SK-N-SH treated with all-trans-retinoic acid at 6 μM for 48 hours (cell line): Measurements from ENCODE around the gene ORAI2.
"Not testable (repeated sequence)": the region's sequence is repeated elsewhere in the genome, so short reads cannot be mapped to it uniquely, and the experiment has no call there.

Experiments used
- ARNTL ChIP-seq: fragments of 450-650 bp; formaldehyde crosslinking; IDR thresholded peaks from 2 replicates; pipeline ENCODE4 v1.5.0; 2020; ENCODE audit warnings: low read depth, mild to moderate bottlenecking, moderate library complexity, borderline replicate concordance
- CSDC2 ChIP-seq: fragments of 250-450 bp; sonication (Bioruptor Pico); IDR thresholded peaks from 2 replicates; pipeline ENCODE4 v1.5.0; 2020; ENCODE audit warnings: mild to moderate bottlenecking, moderate library complexity
- ESRRG ChIP-seq: fragments of 250-450 bp; sonication (Bioruptor Pico); IDR thresholded peaks from 2 replicates; pipeline ENCODE4 v1.6.1; 2021; ENCODE audit warnings: mild to moderate bottlenecking
- OSR1 ChIP-seq: fragments of 250-450 bp; sonication (Bioruptor Pico); IDR thresholded peaks from 2 replicates; pipeline ENCODE4 v1.8.0; 2022; ENCODE audit warnings: moderate library complexity, mild to moderate bottlenecking, inconsistent platforms
- RARB ChIP-seq: fragments of 250-450 bp; sonication (Bioruptor Pico); IDR thresholded peaks from 2 replicates; pipeline ENCODE4 v1.8.0; 2021; ENCODE audit warnings: mild to moderate bottlenecking, moderate library complexity
- SNAI2 ChIP-seq: fragments of 250-450 bp; sonication (Bioruptor Pico); IDR thresholded peaks from 2 replicates; pipeline ENCODE4 v1.5.0; 2020; ENCODE audit warnings: mild to moderate bottlenecking, moderate library complexity
- TOX ChIP-seq: fragments of 250-450 bp; sonication (Bioruptor Pico); IDR thresholded peaks from 2 replicates; pipeline ENCODE4 v1.8.0; 2021; ENCODE audit warnings: mild to moderate bottlenecking, moderate library complexity, borderline replicate concordance
- ZC3H10 ChIP-seq: fragments of 250-450 bp; sonication (Bioruptor Pico); IDR thresholded peaks from 2 replicates; pipeline ENCODE4 v1.5.1; 2021; ENCODE audit warnings: mild to moderate bottlenecking, moderate library complexity
- ZFP3 ChIP-seq: fragments of 250-450 bp; sonication (Bioruptor Pico); IDR thresholded peaks from 2 replicates; pipeline ENCODE4 v1.5.0; 2020; ENCODE audit warnings: mild to moderate bottlenecking, moderate library complexity
- ZFP30 ChIP-seq: fragments of 450-650 bp; formaldehyde crosslinking; IDR thresholded peaks from 2 replicates; pipeline ENCODE4 v1.5.0; 2022; ENCODE audit warnings: mild to moderate bottlenecking, moderate library complexity
- ZNF565 ChIP-seq: fragments of 450-650 bp; formaldehyde crosslinking; conservative IDR thresholded peaks from 2 replicates; pipeline ENCODE4 v1.5.0; 2020; ENCODE audit warnings: low read depth, mild to moderate bottlenecking, moderate library complexity
- ZNF8 ChIP-seq: fragments of 450-650 bp; formaldehyde crosslinking; IDR thresholded peaks from 2 replicates; pipeline ENCODE4 v1.5.0; 2020; ENCODE audit warnings: mild to moderate bottlenecking, moderate library complexity
- TF ChIP-seq, protein P1 (sequence below): fragments of 250-450 bp; sonication (Bioruptor Pico); IDR thresholded peaks from 2 replicates; pipeline ENCODE4 v1.8.0; 2020; ENCODE audit warnings: mild to moderate bottlenecking, moderate library complexity, borderline replicate concordance
- TF ChIP-seq, protein P2 (sequence below): fragments of 250-450 bp; sonication (Bioruptor Pico); IDR thresholded peaks from 2 replicates; pipeline ENCODE4 v1.5.1; 2020; ENCODE audit warnings: low read depth, mild to moderate bottlenecking, moderate library complexity

DNA sequence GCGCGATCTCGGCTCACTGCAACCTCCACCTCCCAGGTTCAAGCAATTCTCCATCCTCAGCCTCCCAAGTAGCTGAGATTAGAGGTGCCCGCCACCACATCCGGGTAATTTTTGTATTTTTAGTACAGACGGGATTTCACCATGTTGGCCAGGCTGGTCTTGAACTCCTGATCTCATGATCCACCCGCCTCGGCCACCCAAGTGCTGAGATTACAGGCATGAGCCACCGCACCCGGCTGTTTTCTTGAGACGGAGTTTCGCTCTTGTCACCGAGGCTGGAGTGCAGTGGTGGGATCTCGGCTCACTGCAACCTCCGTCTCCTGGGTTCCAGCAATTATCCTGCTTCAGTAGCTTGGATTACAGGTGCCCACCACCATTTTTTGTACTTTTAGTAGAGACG, 64.9 kb downstream of the ORAI2 start:
- TF ChIP-seq ZFP30 (CRISPR knock-in tag); RARB (CRISPR knock-in tag); OSR1; ESRRG; ZNF8 (CRISPR knock-in tag); TOX (CRISPR knock-in tag); ARNTL (CRISPR knock-in tag); ZC3H10 (CRISPR knock-in tag); CSDC2 (CRISPR knock-in tag); ZNF565 (CRISPR knock-in tag); ZFP3 (CRISPR knock-in tag); SNAI2 (CRISPR knock-in tag): not testable (repeated sequence)
- TF ChIP-seq, protein P1, sequence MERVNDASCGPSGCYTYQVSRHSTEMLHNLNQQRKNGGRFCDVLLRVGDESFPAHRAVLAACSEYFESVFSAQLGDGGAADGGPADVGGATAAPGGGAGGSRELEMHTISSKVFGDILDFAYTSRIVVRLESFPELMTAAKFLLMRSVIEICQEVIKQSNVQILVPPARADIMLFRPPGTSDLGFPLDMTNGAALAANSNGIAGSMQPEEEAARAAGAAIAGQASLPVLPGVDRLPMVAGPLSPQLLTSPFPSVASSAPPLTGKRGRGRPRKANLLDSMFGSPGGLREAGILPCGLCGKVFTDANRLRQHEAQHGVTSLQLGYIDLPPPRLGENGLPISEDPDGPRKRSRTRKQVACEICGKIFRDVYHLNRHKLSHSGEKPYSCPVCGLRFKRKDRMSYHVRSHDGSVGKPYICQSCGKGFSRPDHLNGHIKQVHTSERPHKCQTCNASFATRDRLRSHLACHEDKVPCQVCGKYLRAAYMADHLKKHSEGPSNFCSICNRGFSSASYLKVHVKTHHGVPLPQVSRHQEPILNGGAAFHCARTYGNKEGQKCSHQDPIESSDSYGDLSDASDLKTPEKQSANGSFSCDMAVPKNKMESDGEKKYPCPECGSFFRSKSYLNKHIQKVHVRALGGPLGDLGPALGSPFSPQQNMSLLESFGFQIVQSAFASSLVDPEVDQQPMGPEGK (CRISPR knock-in tag), result not testable (repeated sequence)
- TF ChIP-seq, protein P2, sequence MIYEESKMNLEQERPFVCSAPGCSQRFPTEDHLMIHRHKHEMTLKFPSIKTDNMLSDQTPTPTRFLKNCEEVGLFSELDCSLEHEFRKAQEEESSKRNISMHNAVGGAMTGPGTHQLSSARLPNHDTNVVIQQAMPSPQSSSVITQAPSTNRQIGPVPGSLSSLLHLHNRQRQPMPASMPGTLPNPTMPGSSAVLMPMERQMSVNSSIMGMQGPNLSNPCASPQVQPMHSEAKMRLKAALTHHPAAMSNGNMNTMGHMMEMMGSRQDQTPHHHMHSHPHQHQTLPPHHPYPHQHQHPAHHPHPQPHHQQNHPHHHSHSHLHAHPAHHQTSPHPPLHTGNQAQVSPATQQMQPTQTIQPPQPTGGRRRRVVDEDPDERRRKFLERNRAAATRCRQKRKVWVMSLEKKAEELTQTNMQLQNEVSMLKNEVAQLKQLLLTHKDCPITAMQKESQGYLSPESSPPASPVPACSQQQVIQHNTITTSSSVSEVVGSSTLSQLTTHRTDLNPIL (CRISPR knock-in tag), result not testable (repeated sequence)
